Peyer's patch (tissue), 4 donors: ENCODE measurements around the gene TMEM175. TPM values are rescaled to one million over a fixed set of nuclear protein-coding genes. Genes with fewer than 3 reads are reported as not detected.

Experiments used
- DNase-seq, 3 donors: peaks; one replicate each; pipeline ENCODE4 v3.0.0-alpha.2; 2017 to 2019
- H3K27ac ChIP-seq, 4 donors: fragments of 200-600 bp; sonication (generic); one replicate each; pipeline ENCODE4 v1.5.1; 2016 to 2019
- H3K27me3 ChIP-seq, 2 donors: fragments of 200-600 bp; sonication (generic); one replicate each; pipeline ENCODE4 v1.5.1; 2019
- H3K36me3 ChIP-seq, 3 donors: fragments of 200-600 bp; sonication (generic); one replicate each; pipeline ENCODE4 v1.5.1; 2016 to 2019
- H3K4me1 ChIP-seq, 4 donors: fragments of 200-600 bp; sonication (generic); one replicate each; pipeline ENCODE4 v1.5.1; 2016 to 2019
- H3K4me3 ChIP-seq, 4 donors: fragments of 200-600 bp; sonication (generic); 1 replicate in 3 of 4; 2 replicates in 1 of 4; pipeline ENCODE4 v1.5.1; 2016 to 2019; ENCODE audit warnings: mild to moderate bottlenecking in 1 of 4
- H3K9me3 ChIP-seq, 4 donors: fragments of 200-600 bp; sonication (generic); one replicate each; pipeline ENCODE4 v1.5.1; 2016 to 2019; ENCODE audit warnings: mild to moderate bottlenecking in 1 of 4
- POLR2A ChIP-seq, 2 donors: fragments of 450-650 bp; IDR thresholded peaks; one replicate each; pipeline ENCODE4 v1.5.1; 2017; ENCODE audit warnings: antibody characterized with exemption in 2 of 2, mild to moderate bottlenecking in 2 of 2, moderate library complexity in 2 of 2
- total RNA-seq, 4 donors: library from RNA; depleted of rRNA; stranded (reverse); fragments of >200 nt; gene quantifications; one replicate each; pipeline ENCODE4 v1.1.0, GENCODE V29; 2016
- TF ChIP-seq, protein P1 (sequence below), 6 experiments: fragments of 450-650 bp in 4 of 6; fragments of 200-600 bp in 2 of 6; sonication (generic) in 1 of 6; IDR thresholded peaks; one replicate each; pipeline ENCODE4 v1.5.1; 2017 to 2019; ENCODE audit warnings: antibody characterized with exemption in 6 of 6, mild to moderate bottlenecking in 3 of 6, moderate library complexity in 1 of 6

The TMEM175 gene
- total RNA-seq, 4 donors from 2014 or later, result 46.1 to 111 (median 56.6) TPM

GRCh38 chr4:964346-965025 lies 32.2 kb downstream of the TMEM175 start:
- no peak for DNase-seq
- no peaks in the 10 kb centered on the region for H3K27me3 ChIP-seq
- peaks cover 0 to 12% (median 0%) of the 10 kb centered on the region in 4 donors for H3K4me1 ChIP-seq
- no peak overlapping the region for H3K27ac ChIP-seq
- no peaks in the 10 kb centered on the region for H3K9me3 ChIP-seq
- TF ChIP-seq, protein P1, sequence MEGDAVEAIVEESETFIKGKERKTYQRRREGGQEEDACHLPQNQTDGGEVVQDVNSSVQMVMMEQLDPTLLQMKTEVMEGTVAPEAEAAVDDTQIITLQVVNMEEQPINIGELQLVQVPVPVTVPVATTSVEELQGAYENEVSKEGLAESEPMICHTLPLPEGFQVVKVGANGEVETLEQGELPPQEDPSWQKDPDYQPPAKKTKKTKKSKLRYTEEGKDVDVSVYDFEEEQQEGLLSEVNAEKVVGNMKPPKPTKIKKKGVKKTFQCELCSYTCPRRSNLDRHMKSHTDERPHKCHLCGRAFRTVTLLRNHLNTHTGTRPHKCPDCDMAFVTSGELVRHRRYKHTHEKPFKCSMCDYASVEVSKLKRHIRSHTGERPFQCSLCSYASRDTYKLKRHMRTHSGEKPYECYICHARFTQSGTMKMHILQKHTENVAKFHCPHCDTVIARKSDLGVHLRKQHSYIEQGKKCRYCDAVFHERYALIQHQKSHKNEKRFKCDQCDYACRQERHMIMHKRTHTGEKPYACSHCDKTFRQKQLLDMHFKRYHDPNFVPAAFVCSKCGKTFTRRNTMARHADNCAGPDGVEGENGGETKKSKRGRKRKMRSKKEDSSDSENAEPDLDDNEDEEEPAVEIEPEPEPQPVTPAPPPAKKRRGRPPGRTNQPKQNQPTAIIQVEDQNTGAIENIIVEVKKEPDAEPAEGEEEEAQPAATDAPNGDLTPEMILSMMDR (IDR thresholded peaks at IDR 0.05), result no peak
- no peak overlapping the region for H3K4me3 ChIP-seq
- H3K36me3 ChIP-seq, result peaks cover 0 to 80% (median 0%) of the 10 kb centered on the region in 3 donors

DNA sequence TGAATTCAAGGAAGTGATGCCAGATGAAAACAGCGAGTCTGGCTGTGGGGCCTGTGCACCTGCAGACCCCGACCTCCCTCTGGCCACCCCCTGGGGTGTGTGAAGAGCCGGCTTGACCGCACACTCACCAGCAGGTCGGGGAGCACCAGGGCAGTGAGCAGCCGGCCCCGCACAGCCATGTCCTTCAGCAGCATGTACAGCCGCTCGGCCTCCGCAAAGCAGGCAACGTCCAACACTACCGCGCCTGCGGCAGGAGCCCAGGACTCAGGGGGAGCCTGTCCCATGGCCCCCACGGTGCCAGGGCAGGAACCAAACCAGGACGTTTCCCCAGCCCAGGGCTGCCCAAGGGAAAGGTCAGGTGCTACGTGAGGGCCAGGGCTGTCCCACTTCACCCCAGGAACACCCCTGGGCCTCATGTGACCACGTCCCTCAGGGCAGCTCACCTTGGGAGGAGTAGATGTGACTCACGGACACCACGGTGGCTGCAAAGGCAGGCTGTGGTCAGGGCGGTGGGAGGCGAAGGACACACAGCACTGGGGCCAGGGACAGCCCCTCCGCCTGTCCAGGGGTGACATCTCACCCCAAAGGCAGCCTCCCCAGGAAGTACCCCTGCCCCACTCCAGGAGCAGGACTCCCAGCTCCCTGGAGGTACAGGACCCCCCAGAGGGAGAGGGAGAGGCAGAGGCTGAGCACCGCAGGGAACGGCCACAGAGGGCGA lies 32.9 kb downstream of the TMEM175 start:
- TF ChIP-seq, protein P1 (IDR thresholded peaks at IDR 0.05), result no peak
- TF ChIP-seq POLR2A (IDR thresholded peaks at IDR 0.05), result no peak
- Histone ChIP-seq H3K27ac (no peak overlapping the region), H3K27me3 (no peaks in the 10 kb centered on the region), H3K4me1 (peaks cover 0 to 16% (median 0%) of the 10 kb centered on the region in 4 donors), H3K36me3 (peaks cover 0 to 72% (median 0%) of the 10 kb centered on the region in 3 donors), H3K9me3 (no peaks in the 10 kb centered on the region), H3K4me3 (no peak overlapping the region)
- no peak for DNase-seq

DNA sequence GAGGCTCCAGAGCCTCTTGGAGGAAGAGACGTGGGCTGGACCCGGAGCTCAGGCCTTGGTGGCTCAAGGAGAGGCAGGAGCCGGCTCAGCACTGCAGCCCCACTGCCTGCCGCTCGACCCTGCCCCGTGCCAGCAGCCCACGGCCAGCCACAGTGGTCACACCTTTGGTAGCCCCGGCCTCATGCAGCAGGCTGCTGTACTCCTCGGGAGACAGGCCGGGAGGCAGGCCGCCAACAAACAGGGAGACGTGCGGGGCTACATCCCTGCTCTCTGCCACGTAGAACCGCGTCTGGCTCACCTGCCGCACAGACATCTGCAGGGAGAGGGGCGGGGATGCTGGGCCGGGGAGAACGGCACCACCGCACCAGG lies 33.5 kb downstream of the TMEM175 start:
- TF ChIP-seq POLR2A (IDR thresholded peaks at IDR 0.05), result no peak
- TF ChIP-seq, protein P1 (IDR thresholded peaks at IDR 0.05), result no peak
- Histone ChIP-seq H3K27me3 (no peaks in the 10 kb centered on the region), H3K27ac (no peak overlapping the region), H3K4me1 (peaks cover 0 to 19% (median 0%) of the 10 kb centered on the region in 4 donors), H3K36me3 (peaks cover 0 to 67% (median 0%) of the 10 kb centered on the region in 3 donors), H3K9me3 (no peaks in the 10 kb centered on the region), H3K4me3 (no peak overlapping the region)
- no peak for DNase-seq

GRCh38 chr4:966266-967112 lies 34.2 kb downstream of the TMEM175 start:
- Histone ChIP-seq H3K4me3 (no peak overlapping the region), H3K4me1 (peaks cover 0 to 26% (median under 1%) of the 10 kb centered on the region in 4 donors), H3K9me3 (no peaks in the 10 kb centered on the region), H3K27me3 (no peaks in the 10 kb centered on the region), H3K27ac (no peak overlapping the region), H3K36me3 (peaks cover 0 to 60% (median 0%) of the 10 kb centered on the region in 3 donors)
- no peak for DNase-seq
- TF ChIP-seq, protein P1 (IDR thresholded peaks at IDR 0.05), result no peak
- TF ChIP-seq POLR2A (IDR thresholded peaks at IDR 0.05), result no peak
